HG02763 (cell line): ENCODE measurements around the gene ACACA.
"Not testable (repeated sequence)": the region's sequence is repeated elsewhere in the genome, so short reads cannot be mapped to it uniquely, and the experiment has no call there.

Source experiments
- ATAC-seq: cut with Tn5 transposase; IDR thresholded peaks from one replicate; pipeline ENCODE4 v1.9.1; 2021; ENCODE audit warnings: mild to moderate bottlenecking, moderate library complexity; ENCODE audit not compliant: unreplicated experiment

The ACACA gene

DNA sequence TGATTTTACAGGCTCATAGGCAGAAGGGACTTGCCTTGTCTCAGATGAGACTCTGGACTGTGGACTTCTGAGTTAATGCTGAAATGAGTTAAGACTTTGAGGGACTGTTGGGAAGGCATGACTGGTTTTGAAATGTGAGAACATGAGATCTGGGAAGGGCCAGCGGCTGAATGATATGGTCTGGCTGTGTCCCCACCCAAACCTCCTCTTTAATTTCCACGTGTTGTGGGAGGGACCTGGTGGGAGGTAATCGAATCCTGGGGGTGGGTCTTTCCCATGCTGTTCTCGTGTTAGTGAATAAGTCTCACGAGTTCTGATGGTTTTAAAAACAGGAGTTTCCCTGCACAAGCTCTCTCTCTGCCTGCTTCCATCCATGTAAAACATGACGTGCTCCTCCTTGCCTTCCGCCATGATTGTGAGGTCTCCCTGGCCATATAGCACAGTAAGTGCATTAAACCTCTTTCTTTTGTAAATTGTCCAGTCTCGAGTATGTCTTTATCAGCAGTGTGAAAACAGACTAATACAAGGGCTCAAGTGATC lies 59.7 kb downstream of the ACACA start:
- not testable (repeated sequence) for ATAC-seq

DNA sequence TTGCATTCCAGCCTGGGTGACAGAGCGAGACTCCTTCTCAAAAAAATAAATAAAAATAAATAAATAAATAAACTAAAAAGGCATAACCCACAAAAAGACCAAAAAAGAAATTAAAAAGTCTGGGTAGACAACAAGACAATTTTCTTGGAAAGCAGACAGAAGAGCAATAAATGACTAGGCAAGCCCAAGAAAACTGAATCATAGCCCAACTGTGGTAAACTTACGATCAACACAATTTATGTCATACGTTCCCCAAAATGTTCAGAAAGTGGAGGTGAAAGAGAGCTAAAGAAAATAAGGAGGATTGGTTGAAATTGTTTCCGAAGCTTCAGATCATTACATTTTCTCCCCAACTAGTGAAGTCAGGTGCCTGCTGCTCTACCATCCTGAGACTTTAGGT lies 62.1 kb downstream of the ACACA start:
- no peak for ATAC-seq

DNA sequence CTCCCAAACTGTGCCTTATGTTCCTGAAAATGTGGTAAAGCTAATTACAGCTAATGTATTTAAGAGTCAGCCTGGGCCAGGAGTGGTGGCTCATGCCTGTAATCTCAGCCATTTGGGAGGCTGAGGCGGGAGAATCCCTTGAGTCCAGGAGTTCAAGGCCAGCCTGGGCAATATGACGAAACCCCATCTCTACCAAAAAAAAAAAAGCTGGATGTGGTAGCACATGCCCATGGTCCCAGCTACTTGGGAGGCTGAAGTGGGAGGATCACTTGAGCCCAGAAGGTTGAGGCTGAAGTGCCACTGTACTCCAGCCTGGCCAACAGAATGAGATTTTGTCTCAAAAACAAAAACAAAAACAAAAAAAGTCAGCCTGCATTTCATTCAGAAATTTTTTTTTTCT lies 64.0 kb downstream of the ACACA start:
- no peak for ATAC-seq

DNA sequence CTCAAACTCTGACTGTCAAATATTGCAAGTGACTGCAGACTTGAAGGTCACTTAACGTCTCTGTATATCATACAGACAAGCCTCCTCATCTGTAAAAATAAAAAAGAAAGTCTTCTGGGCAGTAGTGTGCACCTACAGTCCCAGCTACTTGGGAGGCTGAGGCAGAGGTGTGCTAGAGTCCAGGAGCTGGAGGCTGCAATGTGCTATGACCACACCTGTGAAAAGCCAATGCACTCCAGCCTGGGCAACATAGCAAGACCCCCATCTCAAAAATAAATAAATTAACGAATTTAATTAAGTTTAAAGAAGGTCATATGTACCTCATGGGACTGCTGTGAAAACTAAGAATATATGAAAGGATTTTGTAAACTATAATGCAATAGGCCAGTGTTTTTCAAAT lies 65.8 kb downstream of the ACACA start:
- ATAC-seq = no peak

DNA sequence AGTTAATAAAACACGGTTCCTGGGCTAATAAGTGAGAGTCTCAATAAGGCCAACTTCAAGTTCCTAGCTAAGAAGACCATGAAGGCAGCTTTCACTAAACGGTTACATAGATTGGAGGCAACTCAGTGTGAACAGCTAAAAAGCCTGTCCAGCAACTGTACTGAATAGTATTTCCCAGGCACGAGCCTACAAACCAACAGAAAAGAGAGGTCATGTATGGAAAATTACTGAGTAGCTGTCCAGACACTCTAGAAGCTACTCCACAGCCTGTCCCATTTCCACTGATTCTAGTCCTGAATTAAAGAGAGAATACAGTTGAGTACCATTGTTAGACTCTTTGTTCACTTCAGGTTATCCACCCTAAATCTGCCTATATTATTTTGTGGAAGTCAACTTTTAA lies 67.3 kb downstream of the ACACA start:
- ATAC-seq = no peak

DNA sequence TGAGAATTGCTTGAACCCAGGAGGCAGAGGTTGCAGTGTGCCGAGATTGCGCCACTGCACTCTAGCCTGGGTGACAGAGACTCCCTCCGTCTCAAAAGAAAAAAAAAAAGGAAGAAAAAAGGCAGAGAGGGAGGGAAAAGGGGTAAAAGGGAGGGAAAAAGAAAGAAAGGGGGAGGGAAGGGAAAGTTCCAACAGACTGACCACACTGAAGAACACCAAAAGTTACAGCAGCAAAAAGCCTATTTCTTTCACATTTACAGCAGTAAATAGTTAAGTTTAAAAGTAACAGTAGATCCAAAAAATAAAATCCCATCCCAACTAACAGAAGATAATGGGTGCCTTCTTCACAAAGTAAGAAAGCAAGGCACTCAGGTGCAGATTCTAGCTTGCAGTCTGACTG lies 67.8 kb downstream of the ACACA start:
- no peak for ATAC-seq

DNA sequence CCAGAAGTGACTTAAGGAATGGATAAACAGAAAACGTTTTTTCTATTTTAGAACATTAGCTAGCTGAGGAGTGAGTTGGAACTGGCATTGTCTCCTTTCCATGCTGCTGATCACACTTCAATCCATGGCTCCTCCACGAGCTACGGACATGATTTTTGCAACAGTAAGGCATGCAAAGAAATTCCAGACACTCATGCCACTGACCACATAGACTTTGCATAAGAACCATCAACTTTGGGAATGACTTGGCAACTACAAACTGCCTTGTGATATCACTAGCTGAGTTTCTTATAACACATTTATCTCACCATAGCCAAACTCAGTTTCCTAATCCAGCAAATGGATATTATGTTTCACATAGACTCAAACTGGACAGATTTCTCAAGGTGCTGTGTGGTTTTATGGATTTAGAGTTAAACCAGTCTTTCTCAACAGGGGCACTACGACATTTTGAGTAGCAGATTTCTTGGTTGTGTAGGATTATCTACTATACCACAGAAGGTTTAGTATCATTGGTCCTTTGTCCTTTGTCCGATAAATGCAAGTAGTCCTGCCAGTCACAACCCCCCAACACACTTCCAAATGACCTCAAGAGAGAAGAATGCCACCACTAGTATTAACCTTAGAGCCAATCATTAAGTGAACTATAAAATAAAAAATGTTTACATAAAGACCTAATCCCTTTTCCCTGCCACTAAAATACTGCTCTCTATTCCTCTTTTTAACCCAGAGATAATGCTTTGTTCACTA lies 79.1 kb downstream of the ACACA start:
- ATAC-seq = no peak

DNA sequence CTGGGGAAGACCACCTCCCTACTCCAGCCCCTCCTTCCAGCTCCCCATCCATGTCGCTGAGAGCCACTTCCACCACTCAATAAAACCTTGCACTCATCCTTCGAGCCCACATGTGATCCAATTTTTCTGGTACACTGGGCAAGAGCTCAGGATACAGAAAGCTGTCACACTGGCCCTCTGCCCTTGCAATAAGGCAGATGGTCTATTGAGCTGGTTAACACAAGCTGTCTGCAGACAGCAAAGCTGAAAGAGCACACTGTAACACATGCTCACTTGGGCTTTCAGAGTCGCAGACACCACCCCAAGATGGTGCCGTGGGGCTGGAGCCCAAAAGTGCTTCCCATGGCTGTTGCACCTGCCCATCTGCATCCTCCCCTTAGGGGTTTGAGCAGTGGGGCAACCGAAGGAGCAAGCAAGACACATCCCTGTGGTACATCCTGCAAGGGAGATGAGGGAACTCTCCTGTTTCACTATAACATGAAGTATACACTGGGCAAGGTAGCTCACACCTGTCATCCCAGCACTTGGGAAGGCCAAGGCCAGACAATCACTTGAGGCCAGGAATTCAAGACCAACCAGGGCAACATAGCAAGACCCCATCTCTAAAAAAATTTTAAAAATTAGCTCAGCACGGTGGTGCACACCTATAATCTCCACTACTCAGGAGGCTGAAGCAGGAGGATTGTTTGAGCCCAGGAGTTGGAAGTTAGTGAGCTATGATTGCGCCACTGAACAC lies 83.6 kb downstream of the ACACA start:
- no peak for ATAC-seq

DNA sequence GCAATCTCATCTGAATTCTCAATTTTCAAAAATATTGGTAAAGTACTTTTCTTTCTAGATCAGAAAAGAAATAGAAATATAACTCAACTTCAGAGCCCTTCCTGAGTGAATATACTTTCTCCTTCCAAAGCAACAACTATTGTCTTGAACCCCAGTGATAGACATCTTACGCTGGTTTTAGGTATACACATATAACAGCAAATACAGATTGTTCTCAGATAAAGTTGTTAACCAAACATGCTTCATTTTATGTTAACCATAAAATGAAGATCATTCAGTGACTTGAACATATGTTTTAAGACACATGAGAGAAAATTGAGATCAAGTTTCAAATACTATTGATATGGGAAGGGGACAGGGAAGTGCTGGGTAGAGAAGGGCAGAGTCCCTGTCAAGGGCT lies 84.5 kb downstream of the ACACA start:
- ATAC-seq = no peak

DNA sequence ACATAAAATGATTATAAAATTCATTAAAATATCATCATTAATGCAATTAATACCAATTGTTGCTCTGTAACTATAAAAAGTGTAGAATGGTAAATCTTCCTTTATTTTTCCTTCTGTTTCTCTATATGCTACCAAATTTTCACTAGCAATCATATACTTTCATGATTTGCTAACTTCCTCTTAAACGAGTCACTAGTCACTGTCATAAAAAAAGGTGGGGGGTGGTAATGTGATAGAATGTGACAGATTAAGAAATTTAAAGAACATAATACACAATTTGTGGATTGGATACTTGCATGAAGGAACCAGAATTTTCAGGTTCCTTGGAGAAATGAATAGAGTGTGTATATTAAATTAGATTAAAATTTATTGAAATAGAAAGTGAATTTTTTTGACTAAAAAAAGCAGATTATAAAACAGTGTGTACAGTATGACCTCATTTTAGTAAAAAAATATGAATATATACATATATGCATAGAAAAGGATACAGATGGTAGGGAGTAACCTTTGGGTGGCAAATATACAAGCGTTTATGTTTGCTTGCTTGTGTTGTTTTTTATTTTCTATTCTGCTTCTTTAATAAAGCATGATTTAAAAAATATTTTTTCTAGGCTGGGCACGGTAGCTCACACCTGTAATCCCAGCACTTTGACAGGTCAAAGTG lies 87.6 kb downstream of the ACACA start:
- no peak for ATAC-seq

DNA sequence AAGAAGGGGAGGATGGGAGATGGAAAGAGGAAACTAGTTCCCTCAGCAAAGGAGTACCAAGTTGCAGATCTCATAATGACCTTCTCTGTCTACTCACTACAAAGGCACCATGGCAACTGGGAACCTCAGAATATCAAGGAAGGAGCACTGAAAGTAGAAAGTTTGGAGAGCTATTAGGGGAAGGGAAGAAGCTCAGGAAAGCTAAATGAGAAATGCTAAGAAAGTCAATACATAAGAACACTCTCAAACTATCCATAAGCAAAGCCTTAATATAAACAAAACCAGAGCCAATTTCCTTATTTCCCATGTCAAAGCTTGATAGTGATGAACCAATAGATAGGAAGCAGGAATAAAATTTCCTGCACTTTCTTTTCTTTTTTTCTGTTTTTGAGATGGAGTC lies 88.8 kb downstream of the ACACA start:
- no peak for ATAC-seq

DNA sequence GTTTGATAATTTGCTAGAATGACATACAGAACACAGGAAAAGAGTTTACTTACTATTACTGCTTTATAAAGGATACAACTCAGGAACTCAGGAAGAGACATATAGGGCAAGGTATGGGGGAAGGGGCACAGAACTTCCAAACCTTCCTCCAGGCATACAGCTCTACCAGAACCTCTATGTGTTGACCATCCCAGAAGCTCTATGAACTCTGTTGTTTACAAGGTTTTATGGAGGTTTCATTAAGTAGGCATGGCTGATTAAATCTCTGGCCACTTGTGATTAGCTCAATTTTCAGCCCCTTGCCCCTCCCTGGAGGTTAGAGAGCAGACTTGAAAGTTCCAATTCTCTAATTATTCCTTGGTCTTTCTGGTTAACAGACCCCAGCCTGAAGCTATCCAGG lies 91.0 kb downstream of the ACACA start:
- no peak for ATAC-seq

DNA sequence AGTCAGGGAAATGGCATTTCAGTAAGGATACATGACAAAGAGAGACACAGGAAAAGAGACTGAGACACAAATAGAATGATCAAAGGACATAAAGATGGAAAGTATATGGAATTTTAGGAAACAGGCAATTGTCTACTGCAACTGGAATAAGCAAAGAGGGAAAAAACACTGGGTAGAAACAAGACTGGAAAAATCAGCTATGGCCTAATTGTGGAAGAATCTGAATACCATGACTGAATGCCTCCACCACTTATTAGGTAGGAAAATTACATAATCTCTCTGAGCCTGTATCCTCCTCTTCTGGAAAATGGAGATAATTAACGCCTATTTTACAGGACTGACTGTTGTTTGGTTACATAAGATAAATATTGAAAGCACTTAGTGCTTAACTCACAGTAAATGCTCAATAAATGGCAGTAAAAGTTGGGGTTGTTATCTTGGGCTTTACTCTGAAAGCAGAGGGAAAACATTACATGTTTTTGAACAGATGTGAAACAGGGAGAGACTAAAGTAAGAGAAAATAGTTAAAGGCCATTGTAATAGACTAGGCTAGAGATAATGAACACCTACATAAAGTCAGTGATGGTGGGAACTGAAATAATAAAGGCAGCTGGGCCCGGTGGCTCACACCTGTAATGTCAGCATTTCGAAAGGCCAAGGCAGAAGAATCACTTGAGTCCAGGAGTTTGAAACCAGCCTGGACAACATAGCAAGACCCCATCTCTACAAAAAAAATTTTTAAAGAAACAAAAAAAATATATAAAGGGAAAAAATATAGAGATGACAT lies 94.3 kb downstream of the ACACA start:
- no peak for ATAC-seq

DNA sequence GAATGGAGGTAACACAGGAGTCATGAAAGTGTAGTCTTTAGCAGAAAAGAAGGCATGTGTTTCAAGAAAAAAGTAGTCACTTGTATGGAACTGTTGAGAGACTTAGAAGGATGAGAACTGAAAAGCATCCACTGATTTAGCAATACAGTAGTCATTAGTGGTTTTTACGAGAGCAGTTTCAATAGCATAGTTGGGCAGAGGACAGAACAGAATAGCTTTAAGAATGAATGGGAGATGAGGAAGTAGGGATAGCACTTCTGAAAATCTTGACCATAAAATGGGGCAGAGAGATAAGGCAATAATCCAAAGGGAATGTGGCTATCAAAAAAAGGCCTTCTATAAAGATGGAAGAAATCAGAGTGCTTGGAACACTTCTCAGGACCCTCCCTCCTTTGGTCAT lies 95.7 kb downstream of the ACACA start:
- ATAC-seq = no peak

DNA sequence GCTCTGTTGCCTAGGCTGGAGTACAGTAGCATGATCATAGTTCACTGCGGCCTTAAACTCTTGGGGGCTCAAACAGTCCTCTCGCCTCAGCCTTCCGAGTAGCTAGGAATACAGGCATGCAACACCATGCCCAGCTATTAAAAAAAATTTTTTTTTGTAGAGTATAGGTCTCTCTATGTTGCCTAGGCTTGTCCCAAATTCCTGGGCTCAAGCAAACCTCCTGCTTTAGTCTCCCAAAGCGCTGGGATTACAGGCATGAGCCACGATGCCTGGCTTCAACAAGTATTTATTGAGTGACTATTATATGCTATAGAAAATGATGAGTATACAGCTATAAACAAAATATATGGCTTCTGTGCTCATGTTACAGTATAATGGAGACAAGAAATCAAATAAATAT lies 97.6 kb downstream of the ACACA start:
- ATAC-seq = no peak

DNA sequence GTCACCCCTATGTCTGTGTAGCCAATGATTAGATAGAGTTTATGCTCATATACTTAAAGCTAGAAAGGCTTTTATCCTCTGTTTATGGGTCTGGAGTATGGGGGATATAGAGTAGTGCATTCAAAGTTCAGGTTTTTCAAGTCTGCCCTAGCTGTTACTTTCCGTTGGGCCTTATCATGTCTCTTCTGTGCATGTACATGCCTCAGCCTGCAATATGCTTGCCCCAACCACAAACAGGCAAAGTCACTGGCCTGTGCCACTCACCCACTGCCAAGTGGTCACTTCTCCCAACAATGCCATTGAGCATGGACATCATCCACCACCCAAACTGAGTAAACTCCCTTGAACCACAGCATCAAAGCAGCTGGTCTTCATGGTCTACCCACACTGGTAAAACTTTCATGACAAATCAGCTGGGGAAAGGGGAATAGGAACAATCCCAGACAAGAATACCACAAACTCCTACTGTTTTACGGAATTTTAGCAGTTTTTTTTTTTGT lies 101.2 kb downstream of the ACACA start:
- ATAC-seq = no peak

DNA sequence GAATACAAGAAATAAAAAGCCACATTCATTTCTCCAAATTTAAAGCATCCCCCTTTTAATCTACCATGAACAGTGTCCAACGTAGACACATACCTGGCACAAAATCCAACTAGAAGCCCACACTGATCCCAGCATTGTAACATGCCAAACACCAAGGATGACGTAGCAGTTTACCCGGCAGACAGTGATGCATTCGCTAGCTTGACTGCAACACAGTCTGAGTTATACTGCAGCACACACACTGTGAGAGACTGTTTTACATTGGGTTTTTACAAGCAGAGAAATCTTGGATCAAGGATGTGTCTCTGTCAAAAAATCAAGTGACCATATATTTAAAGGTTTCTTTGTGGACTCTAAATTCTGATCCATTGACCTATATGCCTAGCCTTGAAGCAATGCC lies 105.3 kb downstream of the ACACA start:
- ATAC-seq = no peak

DNA sequence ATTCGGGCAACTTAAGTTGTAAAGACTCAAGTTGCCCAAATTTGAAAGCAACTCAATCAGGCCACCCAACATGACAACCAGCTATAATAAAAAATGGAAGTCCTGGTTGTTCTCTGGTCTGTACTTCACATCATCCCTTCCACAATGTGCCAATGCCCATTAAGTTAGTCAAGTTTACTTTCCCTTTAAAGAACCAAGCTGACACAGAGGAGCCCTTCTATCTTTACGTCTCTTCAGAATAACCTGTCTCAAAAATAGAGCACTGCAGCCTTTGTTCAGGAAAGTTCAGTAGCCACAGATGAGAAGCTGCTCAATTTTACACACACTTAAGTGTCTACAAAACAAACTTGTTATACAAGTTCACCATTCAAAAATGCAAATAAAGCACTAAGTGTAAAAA lies 106.0 kb downstream of the ACACA start:
- no peak for ATAC-seq

DNA sequence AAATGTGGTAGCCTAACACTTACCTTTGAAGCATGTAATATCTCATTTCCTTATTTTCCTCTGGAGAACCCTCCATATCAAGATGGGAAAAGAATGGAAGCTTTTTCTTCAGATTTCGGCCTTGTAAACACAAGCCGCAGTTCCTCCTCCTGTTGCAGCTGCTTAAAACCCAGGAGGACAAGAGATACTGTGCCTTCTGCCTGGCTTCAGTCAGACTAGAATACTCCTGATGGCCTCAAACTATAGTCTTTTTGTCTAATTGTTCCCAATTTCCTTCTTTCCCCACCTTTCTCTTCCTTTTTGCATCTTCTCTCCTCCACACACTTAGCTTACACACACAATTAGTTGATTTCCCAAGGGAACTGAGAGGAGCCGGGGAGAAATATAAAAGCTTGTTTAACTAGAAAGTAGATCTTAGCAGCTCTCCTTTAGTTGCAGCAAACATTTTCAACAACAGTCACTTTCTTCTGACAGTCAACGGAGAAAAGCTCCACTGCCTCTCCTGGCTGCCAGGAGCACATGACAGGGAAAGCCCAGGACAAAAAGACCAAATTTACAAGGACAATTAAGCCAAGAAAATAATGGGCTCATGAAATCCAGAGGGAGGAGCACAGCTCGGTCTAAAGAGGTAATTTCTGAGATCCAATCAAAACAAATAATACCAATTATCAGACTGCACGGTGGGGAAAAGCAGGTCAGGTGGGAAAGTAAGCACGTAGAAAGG lies 107.2 kb downstream of the ACACA start:
- ATAC-seq = no peak

DNA sequence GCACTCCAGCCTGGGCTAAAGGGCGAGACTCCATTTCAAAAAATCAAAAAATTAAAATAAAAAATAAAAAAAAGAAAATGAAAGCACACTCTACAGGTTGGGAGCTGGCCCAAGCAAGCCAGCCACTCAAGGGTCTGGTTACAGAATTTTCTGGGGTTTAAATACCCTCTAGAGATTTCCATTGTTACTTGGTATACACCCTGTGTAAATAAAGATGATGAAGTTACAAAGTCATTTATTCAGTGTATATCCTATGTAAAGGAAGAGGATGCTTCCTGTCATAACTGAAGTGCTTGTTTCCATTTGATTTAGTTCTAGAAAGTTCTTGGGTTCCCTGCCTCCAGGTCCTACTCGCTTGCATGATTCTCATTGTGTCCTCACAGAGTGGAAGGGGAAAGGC lies 110.7 kb downstream of the ACACA start:
- ATAC-seq = no peak
